Measurements from ENCODE around the gene NABP1.
A peak's percentile ranks its signal among the peaks of the same experiment; 100 is the strongest.

Gene NABP1

DNA sequence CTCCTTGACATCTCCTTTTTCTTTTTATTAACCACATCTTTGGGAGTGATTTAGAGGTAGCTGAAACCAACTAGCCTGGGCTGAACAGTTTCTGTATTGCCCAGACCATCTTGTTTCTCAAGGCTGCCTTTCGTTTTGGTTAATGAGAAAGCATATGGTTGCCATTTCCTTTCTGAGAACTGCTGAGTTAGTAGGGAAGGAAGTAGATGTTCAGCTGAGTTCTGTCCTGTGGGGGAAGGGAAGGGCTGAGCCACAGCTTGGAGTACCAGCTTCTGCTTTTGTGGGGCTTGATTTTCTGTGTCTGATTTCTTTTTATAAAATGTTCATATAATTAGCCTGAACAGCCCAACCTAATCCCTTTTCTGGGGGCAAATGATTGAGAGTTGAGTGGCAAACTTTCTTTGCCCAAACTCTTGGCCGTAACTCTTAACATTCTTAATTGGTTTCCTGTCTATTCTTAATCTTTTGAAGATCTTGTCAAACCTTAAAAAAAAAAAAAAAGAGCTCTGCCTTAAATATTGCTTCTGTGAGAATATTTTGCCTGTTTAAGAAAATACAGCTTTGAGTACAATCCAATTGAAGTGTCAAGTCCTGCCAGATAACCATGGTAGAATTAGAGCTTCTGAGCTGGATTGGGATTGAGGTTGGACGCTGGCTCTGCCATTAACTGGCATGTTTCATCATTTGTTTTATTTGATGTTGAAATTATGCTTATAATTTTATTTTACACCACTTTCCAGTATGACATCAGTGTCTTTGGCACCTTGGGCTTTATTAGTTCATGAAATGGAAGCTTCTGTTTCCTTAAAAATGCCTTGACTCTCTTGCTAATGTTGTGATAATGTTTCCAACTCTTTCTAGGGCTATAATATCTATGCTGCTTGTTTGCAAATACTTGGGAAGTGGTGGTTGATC, 1.9 kb upstream of the NABP1 start:
- H3K4me3 ChIP-seq (ENCODE audit: low read depth, low read length), result no peak overlapping the region
- TF ChIP-seq, protein P1, sequence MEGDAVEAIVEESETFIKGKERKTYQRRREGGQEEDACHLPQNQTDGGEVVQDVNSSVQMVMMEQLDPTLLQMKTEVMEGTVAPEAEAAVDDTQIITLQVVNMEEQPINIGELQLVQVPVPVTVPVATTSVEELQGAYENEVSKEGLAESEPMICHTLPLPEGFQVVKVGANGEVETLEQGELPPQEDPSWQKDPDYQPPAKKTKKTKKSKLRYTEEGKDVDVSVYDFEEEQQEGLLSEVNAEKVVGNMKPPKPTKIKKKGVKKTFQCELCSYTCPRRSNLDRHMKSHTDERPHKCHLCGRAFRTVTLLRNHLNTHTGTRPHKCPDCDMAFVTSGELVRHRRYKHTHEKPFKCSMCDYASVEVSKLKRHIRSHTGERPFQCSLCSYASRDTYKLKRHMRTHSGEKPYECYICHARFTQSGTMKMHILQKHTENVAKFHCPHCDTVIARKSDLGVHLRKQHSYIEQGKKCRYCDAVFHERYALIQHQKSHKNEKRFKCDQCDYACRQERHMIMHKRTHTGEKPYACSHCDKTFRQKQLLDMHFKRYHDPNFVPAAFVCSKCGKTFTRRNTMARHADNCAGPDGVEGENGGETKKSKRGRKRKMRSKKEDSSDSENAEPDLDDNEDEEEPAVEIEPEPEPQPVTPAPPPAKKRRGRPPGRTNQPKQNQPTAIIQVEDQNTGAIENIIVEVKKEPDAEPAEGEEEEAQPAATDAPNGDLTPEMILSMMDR (IDR thresholded peaks at IDR 0.05; ENCODE audit: low read depth, low read length), result no peak

GRCh38 chr2:191676790-191677645, 918 bp upstream of the NABP1 start:
- TF ChIP-seq, protein P1 (IDR thresholded peaks at IDR 0.05; ENCODE audit: low read depth, low read length), result no peak
- peak overlapping the region; percentile 80 for H3K4me3 ChIP-seq (ENCODE audit: low read depth, low read length)

DNA sequence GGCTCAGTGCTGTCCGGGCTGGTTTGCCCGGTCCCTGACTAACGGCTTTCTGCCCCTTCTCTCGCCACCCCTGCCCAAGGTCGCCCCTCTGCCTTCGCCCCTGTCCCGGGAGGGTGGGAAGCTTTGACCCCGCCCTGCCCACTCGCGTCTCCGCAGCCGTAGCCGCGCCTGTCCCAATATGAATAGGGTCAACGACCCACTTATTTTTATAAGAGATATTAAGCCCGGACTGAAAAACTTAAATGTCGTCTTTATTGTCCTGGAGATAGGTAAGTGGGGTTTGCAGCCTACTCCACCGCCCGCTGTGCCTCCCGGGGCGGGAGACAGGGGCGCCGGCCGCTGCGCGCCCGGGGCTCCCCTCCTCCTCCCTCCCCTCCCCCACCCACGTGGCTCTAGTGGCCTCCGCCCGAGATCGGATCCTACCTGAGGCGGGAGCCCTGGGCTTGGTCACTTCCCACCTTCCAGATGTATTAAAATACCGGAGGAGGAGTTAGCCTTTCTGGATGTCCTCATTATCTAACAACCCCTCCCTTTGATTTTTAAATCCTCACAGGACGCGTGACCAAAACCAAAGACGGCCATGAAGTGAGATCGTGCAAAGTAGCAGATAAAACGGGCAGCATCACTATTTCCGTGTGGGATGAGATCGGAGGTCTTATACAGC, 633 bp downstream of the NABP1 start:
- H3K4me3 ChIP-seq (ENCODE audit: low read depth, low read length), result peak overlapping the region; percentile 61
- TF ChIP-seq, protein P1 (IDR thresholded peaks at IDR 0.05; ENCODE audit: low read depth, low read length), result no peak

DNA sequence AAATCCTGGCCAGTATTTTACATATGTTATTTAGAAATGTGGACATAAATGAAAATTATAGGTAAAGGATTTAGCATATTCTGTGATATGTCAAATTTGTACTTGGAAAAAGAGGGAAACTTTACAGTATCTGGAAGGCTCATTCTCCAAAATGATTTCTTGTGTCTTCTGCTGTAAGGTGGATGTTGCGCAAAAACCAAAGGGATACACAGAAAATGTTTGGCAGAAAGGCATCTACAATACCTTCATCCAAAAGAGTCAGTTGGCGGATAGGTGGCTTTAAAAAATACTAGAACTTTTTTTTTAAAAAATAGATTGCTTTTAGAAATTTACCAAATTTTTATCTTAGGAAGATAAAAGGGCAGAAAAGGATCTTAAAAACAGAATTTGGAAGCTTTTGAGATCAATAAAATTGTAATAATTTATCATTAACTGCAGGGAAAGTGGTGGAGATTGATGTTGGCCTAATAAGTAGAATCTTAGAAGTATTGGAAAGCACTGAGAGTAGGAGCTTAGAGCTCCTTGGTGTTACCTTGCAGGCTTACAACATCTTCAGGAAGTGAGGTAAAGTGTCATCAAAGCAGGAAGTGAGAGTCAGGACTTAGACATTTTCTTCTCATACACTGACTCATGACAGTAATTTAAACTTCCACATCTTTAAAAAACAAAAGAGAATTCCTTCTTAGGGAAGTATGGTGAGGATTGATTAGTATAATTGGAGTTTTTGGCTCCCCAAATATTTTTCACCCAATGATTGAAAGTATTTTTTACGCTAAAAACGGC, 2.1 kb downstream of the NABP1 start:
- TF ChIP-seq, protein P1 (IDR thresholded peaks at IDR 0.05; ENCODE audit: low read depth, low read length), result no peak
- peak overlapping the region; percentile 61 for H3K4me3 ChIP-seq (ENCODE audit: low read depth, low read length)

DNA sequence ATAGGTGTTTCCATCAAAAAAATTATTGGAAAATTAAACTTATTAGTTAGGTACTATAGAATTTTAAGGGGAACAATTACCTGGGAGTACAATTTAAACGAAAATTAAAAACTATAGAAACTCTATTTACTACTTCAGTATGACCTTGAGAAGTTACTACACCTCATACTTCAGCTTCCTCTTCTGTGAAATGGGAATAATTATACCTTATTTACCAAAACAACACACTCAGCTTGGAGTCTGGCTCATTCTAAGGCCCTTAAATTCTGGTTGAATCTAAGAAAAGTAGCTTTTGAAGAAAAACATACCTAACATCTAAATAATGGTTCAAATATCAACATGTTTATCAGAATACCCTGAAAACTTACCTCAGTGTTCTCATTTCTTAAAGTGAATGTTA, 2.7 kb downstream of the NABP1 start:
- H3K4me3 ChIP-seq (ENCODE audit: low read depth, low read length), result peak overlapping the region; percentile 61
- TF ChIP-seq, protein P1 (IDR thresholded peaks at IDR 0.05; ENCODE audit: low read depth, low read length), result no peak

DNA sequence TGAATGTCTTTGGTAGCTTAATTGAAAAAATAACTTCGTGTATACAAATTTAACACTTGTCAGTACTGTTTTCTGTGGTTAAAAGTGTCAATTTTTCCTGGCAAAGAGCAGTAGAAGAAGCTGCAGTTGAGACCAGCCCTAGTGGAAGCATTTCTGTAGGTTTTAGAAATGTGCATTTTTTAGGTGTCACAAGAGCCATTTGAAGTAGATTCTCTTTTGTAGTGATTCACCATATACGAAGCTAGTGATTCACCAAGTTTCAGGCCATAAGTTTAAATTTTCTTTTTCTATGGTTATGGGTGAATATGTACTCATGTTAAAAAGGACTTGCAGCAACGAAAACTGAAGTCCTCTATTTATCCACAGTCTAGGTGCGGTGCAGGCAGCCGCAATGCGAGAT, 4.2 kb downstream of the NABP1 start:
- TF ChIP-seq, protein P1 (IDR thresholded peaks at IDR 0.05; ENCODE audit: low read depth, low read length), result no peak
- peak overlapping the region; percentile 61 for H3K4me3 ChIP-seq (ENCODE audit: low read depth, low read length)
